Neural progenitor cell (in vitro differentiated cells): ENCODE results near the gene DRAXIN.
A peak's percentile ranks its signal among the peaks of the same experiment; 100 is the strongest.

Experiments
- EZH2 ChIP-seq: fragments of 200-600 bp; sonication (generic); IDR thresholded peaks from 2 replicates; pipeline ENCODE4 v1.6.1; 2017; ENCODE audit warnings: antibody characterized with exemption, mild to moderate bottlenecking, moderate library complexity
- EZH2phosphoT487 ChIP-seq: fragments of 200-600 bp; sonication (generic); IDR thresholded peaks from 2 replicates; pipeline ENCODE4 v1.6.1; 2017; ENCODE audit warnings: antibody characterized with exemption
- TF ChIP-seq, protein P1 (sequence below): fragments of 200-600 bp; sonication (generic); IDR thresholded peaks from 2 replicates; pipeline ENCODE4 v1.5.1; 2017; ENCODE audit warnings: antibody characterized with exemption, mild to moderate bottlenecking

DNA sequence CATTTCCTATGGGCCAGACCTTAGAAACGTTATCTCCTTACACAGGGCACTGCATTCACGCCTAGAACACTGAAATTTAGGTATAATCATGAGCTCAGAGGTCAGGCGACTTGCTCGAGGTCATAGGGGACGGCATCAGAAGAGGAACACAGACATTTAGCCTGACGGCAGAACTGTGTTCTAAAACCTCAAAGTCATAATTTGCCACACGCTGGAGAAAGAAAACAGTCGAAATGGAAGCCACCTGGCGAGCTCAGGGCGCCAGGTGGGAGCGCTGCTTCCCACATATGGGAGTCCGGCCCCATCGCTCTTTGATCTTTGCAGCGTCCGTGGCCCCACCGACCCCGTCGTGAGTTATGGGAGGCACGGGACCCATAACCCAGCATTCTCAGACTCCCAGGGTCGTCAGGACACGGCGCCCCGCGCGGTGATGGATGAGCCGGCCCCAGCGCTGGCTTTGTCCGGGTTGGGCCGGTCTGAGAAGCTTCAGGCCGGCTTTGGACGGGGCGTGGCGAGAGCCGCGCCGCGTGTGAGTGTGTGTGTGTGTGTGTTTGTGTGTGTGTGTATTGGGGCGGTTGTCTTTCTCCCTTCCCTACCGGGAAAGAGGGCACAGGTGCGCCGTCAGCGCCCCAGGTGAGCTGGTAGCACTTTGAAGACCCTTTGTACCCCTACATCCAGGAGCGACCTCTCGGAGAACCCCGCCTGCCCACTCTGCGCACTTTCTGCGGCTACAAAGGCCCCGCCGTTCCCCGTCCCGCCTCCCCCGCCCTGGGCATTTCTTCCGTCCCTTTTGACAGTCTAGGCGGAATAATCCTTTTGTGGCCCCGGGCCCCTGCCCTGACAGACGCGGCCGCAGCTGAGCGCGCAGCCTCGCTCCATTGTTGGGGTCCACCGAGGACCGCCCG is 861 bp upstream of the DRAXIN start:
- TF ChIP-seq, protein P1, sequence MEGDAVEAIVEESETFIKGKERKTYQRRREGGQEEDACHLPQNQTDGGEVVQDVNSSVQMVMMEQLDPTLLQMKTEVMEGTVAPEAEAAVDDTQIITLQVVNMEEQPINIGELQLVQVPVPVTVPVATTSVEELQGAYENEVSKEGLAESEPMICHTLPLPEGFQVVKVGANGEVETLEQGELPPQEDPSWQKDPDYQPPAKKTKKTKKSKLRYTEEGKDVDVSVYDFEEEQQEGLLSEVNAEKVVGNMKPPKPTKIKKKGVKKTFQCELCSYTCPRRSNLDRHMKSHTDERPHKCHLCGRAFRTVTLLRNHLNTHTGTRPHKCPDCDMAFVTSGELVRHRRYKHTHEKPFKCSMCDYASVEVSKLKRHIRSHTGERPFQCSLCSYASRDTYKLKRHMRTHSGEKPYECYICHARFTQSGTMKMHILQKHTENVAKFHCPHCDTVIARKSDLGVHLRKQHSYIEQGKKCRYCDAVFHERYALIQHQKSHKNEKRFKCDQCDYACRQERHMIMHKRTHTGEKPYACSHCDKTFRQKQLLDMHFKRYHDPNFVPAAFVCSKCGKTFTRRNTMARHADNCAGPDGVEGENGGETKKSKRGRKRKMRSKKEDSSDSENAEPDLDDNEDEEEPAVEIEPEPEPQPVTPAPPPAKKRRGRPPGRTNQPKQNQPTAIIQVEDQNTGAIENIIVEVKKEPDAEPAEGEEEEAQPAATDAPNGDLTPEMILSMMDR = peak; percentile 23
- TF ChIP-seq EZH2 = no peak
- no peak for TF ChIP-seq EZH2phosphoT487
